A673 (cell line): ENCODE measurements around the gene RLF. TPM values are rescaled to one million over a fixed set of nuclear protein-coding genes. Genes with fewer than 3 reads are reported as not detected.

Experiments
- BruUV-seq: library from RNA; stranded (reverse); fragments of 400-500 nt; replicated peaks from 2 replicates; lab custom pipeline; 2021; lab: Mats Ljungman, UMichigan
- CTCF ChIA-PET: fragments of 300-600 bp; sonication (Branson Sonifier 250); formaldehyde crosslinking; loops from one replicate; lab custom pipeline; 2022; ENCODE audit warnings: antibody characterized with exemption; lab: Charles Lee
- POLR2A ChIA-PET: fragments of 300-600 bp; sonication (Branson Sonifier 250); formaldehyde crosslinking; loops from one replicate; lab custom pipeline; 2022; ENCODE audit warnings: antibody characterized with exemption; ENCODE audit not compliant: low non-redundant PET; lab: Charles Lee
- DNase-seq: peaks from one replicate; pipeline ENCODE4 v3.0.0-alpha.2; 2015; ENCODE audit warnings: low spot score
- H3K27ac ChIP-seq: fragments of 200-600 bp; sonication (generic); 2 replicates; pipeline ENCODE4 v1.5.1; 2016; ENCODE audit warnings: mixed run types, low read depth, mild to moderate bottlenecking, mixed read lengths, antibody characterized with exemption, low read length; ENCODE audit not compliant: poor library complexity, severe bottlenecking
- H3K27me3 ChIP-seq: fragments of 200-600 bp; sonication (generic); replicated peaks from 2 replicates; pipeline ENCODE4 v1.6.1; 2017; ENCODE audit warnings: mixed run types, low read depth, mild to moderate bottlenecking, mixed read lengths, antibody characterized with exemption, low read length; ENCODE audit not compliant: insufficient read depth, poor library complexity
- H3K36me3 ChIP-seq: fragments of 200-600 bp; sonication (generic); 2 replicates; pipeline ENCODE4 v1.6.1; 2016; ENCODE audit warnings: mixed run types, mild to moderate bottlenecking, mixed read lengths, antibody characterized with exemption, low read length; ENCODE audit not compliant: insufficient read depth, poor library complexity, severe bottlenecking
- H3K4me1 ChIP-seq: fragments of 200-600 bp; sonication (generic); 2 replicates; pipeline ENCODE4 v1.6.1; 2017; ENCODE audit warnings: mixed run types, mild to moderate bottlenecking, mixed read lengths, antibody characterized with exemption, low read length; ENCODE audit not compliant: insufficient read depth, poor library complexity, severe bottlenecking
- H3K4me3 ChIP-seq: fragments of 200-600 bp; sonication (generic); 2 replicates; pipeline ENCODE4 v1.5.1; 2016; ENCODE audit warnings: low read depth, mixed run types, mild to moderate bottlenecking, mixed read lengths, low read length; ENCODE audit not compliant: poor library complexity, severe bottlenecking
- H3K9me3 ChIP-seq: fragments of 200-600 bp; sonication (generic); 2 replicates; pipeline ENCODE4 v1.6.1; 2016; ENCODE audit warnings: mixed run types, low read depth, mild to moderate bottlenecking, mixed read lengths, antibody characterized with exemption, low read length; ENCODE audit not compliant: poor library complexity, severe bottlenecking
- EZH2 ChIP-seq: fragments of 200-600 bp; sonication (generic); IDR thresholded peaks from 2 replicates; pipeline ENCODE4 v1.6.1; 2017; ENCODE audit warnings: borderline replicate concordance, low read depth, mild to moderate bottlenecking, mixed read lengths, antibody characterized with exemption, low read length; ENCODE audit not compliant: poor library complexity, severe bottlenecking
- intact Hi-C: fragments of 100-400 bp; cut with micrococcal nuclease; formaldehyde crosslinking; loops from one replicate; pipeline ENCODE4 v1.10.0; 2022; ENCODE audit not compliant: unreplicated experiment
- total RNA-seq: library from RNA; stranded (reverse); gene quantifications from 2 replicates; pipeline ENCODE4 v1.2.3, GENCODE V29; 2021
- TF ChIP-seq, protein P1 (sequence below): fragments of 300-800, 200-600 bp; sonication (generic); conservative IDR thresholded peaks from 2 replicates; pipeline ENCODE4 v1.5.1; 2017; ENCODE audit warnings: low read depth, mild to moderate bottlenecking, antibody characterized with exemption, low read length, moderate library complexity, mixed read lengths

The RLF gene
- total RNA-seq, 1 experiment from 2014 or later = 18.1 TPM

DNA sequence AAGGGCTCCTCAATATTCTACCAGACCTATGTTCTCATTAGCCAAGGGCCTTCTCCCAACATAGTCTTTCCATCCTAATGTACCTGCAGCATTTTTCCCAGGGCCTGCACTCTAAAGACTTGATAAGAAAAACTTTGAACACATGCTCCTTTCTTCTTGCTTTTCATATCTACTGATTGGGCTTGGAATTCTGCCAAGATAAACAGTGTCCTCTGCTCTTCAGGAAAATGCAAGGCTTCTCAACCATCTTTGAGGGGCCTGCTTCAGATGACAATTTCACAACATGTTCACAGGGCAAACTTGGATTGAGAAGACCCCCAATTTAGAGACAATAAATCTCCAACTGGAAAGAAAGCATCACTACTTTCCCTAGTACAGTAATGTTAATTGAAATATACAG is 38.3 kb upstream of the RLF start:
- Histone ChIP-seq H3K27ac (no peak overlapping the region), H3K4me3 (no peak overlapping the region), H3K9me3 (no peaks in the 10 kb centered on the region), H3K27me3 (peaks cover 11% of the 10 kb centered on the region), H3K4me1 (no peaks in the 10 kb centered on the region), H3K36me3 (no peaks in the 10 kb centered on the region)
- ChIA-PET CTCF (no interaction called here), POLR2A (no interaction called here)
- DNase-seq = no peak
- TF ChIP-seq, protein P1, sequence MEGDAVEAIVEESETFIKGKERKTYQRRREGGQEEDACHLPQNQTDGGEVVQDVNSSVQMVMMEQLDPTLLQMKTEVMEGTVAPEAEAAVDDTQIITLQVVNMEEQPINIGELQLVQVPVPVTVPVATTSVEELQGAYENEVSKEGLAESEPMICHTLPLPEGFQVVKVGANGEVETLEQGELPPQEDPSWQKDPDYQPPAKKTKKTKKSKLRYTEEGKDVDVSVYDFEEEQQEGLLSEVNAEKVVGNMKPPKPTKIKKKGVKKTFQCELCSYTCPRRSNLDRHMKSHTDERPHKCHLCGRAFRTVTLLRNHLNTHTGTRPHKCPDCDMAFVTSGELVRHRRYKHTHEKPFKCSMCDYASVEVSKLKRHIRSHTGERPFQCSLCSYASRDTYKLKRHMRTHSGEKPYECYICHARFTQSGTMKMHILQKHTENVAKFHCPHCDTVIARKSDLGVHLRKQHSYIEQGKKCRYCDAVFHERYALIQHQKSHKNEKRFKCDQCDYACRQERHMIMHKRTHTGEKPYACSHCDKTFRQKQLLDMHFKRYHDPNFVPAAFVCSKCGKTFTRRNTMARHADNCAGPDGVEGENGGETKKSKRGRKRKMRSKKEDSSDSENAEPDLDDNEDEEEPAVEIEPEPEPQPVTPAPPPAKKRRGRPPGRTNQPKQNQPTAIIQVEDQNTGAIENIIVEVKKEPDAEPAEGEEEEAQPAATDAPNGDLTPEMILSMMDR = no peak
- TF ChIP-seq EZH2 = no peak
- no TSS peak for BruUV-seq
- intact Hi-C loops = no loop called here

DNA sequence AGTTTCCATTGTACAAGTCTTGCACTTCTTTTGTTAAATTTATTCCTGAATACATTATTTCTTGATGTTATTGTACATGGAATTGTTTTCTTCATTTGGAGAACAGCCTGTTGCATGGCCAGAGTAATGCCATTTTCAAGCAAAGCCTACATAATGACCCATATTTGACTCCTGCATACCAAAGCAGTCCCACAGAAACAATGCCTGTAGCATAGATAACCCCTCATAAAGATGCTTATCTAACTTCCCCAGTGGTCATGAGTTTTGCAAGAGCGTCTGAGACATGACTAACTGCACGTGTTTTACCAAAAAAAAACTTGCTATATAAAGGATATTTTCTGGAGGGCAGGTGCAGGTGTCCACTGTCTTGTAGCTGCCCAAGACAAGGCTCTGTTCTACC is 30.3 kb upstream of the RLF start:
- H3K4me1 ChIP-seq = no peaks in the 10 kb centered on the region
- intact Hi-C loops = no loop called here
- no peak for TF ChIP-seq EZH2
- TF ChIP-seq, protein P1 = no peak
- no peaks in the 10 kb centered on the region for H3K27me3 ChIP-seq
- POLR2A ChIA-PET = no interaction called here
- CTCF ChIA-PET = no interaction called here
- H3K4me3 ChIP-seq = no peak overlapping the region
- DNase-seq = no peak
- no peaks in the 10 kb centered on the region for H3K36me3 ChIP-seq
- no TSS peak for BruUV-seq
- no peaks in the 10 kb centered on the region for H3K9me3 ChIP-seq
- H3K27ac ChIP-seq = no peak overlapping the region

DNA sequence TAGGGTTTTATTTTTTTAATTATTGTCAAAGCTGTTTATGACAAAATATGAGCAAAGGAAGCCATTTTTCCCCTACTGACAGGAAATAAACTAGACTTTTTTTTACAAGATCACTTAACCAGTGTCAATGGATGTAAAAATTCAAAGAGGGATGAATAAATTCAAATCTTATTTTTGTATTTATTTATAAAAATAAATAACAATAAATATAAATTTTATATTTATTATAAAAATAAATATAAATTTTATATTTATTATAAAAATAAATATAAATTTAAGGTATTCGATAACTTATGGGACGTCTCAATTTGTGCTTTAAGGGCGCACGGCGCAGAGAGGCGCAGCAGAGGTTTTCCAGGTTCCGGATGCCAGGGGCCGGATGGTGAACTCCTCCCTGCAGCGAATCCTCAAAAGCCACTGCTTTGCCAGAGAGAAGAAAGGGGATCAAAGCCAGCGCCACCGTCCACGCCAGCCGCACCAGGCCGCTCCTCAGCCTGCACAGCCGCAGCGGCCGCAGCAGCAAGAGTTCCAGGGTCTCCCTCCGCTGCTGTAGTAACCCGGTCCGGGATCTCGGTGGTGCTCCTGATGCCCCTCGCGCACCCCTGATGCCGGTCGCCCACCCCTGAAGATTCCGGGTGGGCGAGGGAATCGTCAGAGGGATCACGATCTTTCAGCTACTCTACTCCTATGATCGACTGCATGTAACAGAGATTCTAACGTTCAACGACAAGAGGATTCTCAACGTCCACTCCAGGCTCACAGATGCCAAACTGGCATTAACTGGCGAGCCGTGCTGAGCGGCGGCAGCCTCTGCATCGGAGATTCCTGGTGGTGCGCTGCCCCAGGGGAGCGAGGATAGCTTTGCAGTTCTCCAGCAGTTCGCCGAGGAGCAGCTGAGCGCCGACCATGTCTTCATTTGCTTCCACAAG is 28.5 kb upstream of the RLF start:
- Histone ChIP-seq H3K4me1 (no peaks in the 10 kb centered on the region), H3K27me3 (no peaks in the 10 kb centered on the region), H3K9me3 (no peaks in the 10 kb centered on the region), H3K4me3 (peak overlapping the region; percentile 39), H3K36me3 (no peaks in the 10 kb centered on the region), H3K27ac (no peak overlapping the region)
- TF ChIP-seq, protein P1 = no peak
- TF ChIP-seq EZH2 = no peak
- CTCF ChIA-PET = interaction anchor here (1.0 kb wide), 1 partner anchor 11 kb away, joined by 3 read pairs; no protein-coding TSS in a partner anchor
- peak; percentile 52 for DNase-seq
- POLR2A ChIA-PET = interaction anchor here (0.5 to 0.9 kb wide), 3 partner anchors 8 to 272 kb away, joined by 3 to 5 read pairs (median 3); no protein-coding TSS in a partner anchor
- no TSS peak for BruUV-seq
- intact Hi-C loops = no loop called here
